ENCODE data around the gene FKBP4. TPM values are rescaled to one million over a fixed set of nuclear protein-coding genes. Genes with fewer than 3 reads are reported as not detected.

Gene FKBP4
- total and polyA plus RNA-seq, 2 of the 13 experiments (the other 11 are each of a cell fraction or from before 2014, with no cell fraction given), result 25.7 to 66.1 TPM

DNA sequence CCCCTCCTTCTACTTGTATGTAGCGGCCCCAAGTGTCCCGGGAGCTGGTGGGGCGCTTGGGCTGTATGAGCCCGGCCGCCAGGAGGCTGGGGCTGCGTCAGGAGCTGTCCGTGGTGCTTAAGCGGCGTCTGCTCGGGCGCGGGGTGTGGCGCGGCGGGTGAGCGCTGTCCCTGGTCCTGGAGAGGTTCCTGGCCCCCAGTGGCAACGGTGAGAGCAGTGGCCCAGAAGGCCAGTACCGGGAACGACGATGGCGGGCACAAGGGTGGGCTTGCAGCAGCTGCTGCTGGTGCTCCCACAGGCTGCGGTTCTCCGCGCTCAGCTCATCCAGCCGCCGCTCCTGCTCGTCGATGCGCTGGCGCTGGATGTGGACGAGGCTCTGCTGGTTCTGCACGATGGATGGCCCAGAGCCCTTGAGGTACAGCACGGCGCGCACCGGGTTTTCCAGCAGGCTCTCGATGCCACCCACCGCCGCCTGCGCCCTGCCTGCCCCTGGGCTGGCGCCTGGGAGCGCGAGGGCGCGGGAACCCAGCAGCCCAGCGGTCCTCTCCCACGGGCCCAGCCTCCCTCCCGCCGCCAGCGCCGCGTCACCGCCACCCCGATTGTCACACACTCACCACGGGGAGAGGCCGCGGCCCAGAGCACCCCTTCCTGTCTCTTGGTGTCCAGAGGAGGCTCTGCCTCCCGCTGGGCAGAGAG lies 41.9 kb upstream of the FKBP4 start (continued):
- TF ChIP-seq, protein P1, sequence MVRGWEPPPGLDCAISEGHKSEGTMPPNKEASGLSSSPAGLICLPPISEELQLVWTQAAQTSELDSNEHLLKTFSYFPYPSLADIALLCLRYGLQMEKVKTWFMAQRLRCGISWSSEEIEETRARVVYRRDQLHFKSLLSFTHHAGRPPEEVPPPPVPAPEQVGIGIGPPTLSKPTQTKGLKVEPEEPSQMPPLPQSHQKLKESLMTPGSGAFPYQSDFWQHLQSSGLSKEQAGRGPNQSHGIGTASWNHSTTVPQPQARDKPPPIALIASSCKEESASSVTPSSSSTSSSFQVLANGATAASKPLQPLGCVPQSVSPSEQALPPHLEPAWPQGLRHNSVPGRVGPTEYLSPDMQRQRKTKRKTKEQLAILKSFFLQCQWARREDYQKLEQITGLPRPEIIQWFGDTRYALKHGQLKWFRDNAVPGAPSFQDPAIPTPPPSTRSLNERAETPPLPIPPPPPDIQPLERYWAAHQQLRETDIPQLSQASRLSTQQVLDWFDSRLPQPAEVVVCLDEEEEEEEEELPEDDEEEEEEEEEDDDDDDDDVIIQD (CRISPR knock-in tag; IDR thresholded peaks at IDR 0.05; ENCODE audit: low read depth), result peak; percentile 93
- TF ChIP-seq, protein P2, sequence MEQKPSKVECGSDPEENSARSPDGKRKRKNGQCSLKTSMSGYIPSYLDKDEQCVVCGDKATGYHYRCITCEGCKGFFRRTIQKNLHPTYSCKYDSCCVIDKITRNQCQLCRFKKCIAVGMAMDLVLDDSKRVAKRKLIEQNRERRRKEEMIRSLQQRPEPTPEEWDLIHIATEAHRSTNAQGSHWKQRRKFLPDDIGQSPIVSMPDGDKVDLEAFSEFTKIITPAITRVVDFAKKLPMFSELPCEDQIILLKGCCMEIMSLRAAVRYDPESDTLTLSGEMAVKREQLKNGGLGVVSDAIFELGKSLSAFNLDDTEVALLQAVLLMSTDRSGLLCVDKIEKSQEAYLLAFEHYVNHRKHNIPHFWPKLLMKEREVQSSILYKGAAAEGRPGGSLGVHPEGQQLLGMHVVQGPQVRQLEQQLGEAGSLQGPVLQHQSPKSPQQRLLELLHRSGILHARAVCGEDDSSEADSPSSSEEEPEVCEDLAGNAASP (CRISPR knock-in tag; IDR thresholded peaks at IDR 0.05; ENCODE audit: borderline replicate concordance), result peak; percentile 98
- TF ChIP-seq ZNF264 (CRISPR knock-in tag; IDR thresholded peaks at IDR 0.05) (peak; percentile 99), ZNF83 (CRISPR knock-in tag; IDR thresholded peaks at IDR 0.05; ENCODE audit: borderline replicate concordance) (peak; percentile 100), MEIS2 (CRISPR knock-in tag; IDR thresholded peaks at IDR 0.05) (peak; percentile 100), RELA (CRISPR knock-in tag; IDR thresholded peaks at IDR 0.05) (peak; percentile 98), IRF2 (CRISPR knock-in tag; IDR thresholded peaks at IDR 0.05) (peak; percentile 99), ZNF121 (CRISPR knock-in tag; IDR thresholded peaks at IDR 0.05) (peak; percentile 89), DNMT3B (CRISPR knock-in tag; conservative IDR thresholded peaks at IDR 0.05) (peak; percentile 99), NCOA1 (CRISPR knock-in tag; IDR thresholded peaks at IDR 0.05) (peak; percentile 99), CENPT (CRISPR knock-in tag; IDR thresholded peaks at IDR 0.05; ENCODE audit: low read depth) (peak; percentile 100), WIZ (CRISPR knock-in tag; IDR thresholded peaks at IDR 0.05) (peak; percentile 100), ZC3H4 (CRISPR knock-in tag; IDR thresholded peaks at IDR 0.05; ENCODE audit: borderline replicate concordance) (peak; percentile 95; the same call in 1 of the 2 replicates), AGO2 (optimal IDR thresholded peaks at IDR 0.05; ENCODE audit: low read depth, low read length) (no peak), RFX1 (IDR thresholded peaks at IDR 0.05) (no peak), RBFOX2 (IDR thresholded peaks at IDR 0.05; ENCODE audit: low read depth, low read length) (no peak), ZKSCAN5 (CRISPR knock-in tag; IDR thresholded peaks at IDR 0.05) (peak; percentile 96), ZNF547 (CRISPR knock-in tag; IDR thresholded peaks at IDR 0.05) (peak; percentile 100), POLR2A (IDR thresholded peaks at IDR 0.05; ENCODE audit: insufficient read depth in 1 of 2, low read depth in 2 of 2, low read length in 2 of 2) (no peak), ZNF605 (CRISPR knock-in tag; IDR thresholded peaks at IDR 0.05) (peak; percentile 100)
- TF ChIP-seq, protein P3, sequence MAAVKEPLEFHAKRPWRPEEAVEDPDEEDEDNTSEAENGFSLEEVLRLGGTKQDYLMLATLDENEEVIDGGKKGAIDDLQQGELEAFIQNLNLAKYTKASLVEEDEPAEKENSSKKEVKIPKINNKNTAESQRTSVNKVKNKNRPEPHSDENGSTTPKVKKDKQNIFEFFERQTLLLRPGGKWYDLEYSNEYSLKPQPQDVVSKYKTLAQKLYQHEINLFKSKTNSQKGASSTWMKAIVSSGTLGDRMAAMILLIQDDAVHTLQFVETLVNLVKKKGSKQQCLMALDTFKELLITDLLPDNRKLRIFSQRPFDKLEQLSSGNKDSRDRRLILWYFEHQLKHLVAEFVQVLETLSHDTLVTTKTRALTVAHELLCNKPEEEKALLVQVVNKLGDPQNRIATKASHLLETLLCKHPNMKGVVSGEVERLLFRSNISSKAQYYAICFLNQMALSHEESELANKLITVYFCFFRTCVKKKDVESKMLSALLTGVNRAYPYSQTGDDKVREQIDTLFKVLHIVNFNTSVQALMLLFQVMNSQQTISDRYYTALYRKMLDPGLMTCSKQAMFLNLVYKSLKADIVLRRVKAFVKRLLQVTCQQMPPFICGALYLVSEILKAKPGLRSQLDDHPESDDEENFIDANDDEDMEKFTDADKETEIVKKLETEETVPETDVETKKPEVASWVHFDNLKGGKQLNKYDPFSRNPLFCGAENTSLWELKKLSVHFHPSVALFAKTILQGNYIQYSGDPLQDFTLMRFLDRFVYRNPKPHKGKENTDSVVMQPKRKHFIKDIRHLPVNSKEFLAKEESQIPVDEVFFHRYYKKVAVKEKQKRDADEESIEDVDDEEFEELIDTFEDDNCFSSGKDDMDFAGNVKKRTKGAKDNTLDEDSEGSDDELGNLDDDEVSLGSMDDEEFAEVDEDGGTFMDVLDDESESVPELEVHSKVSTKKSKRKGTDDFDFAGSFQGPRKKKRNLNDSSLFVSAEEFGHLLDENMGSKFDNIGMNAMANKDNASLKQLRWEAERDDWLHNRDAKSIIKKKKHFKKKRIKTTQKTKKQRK (IDR thresholded peaks at IDR 0.05; ENCODE audit: low read length), result no peak
- TF ChIP-seq, protein P4, sequence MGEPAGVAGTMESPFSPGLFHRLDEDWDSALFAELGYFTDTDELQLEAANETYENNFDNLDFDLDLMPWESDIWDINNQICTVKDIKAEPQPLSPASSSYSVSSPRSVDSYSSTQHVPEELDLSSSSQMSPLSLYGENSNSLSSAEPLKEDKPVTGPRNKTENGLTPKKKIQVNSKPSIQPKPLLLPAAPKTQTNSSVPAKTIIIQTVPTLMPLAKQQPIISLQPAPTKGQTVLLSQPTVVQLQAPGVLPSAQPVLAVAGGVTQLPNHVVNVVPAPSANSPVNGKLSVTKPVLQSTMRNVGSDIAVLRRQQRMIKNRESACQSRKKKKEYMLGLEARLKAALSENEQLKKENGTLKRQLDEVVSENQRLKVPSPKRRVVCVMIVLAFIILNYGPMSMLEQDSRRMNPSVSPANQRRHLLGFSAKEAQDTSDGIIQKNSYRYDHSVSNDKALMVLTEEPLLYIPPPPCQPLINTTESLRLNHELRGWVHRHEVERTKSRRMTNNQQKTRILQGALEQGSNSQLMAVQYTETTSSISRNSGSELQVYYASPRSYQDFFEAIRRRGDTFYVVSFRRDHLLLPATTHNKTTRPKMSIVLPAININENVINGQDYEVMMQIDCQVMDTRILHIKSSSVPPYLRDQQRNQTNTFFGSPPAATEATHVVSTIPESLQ (CRISPR knock-in tag; conservative IDR thresholded peaks at IDR 0.05), result peak; percentile 100

Data from HepG2 (cell line).